ENCODE measurements around the gene RXRB. TPM values are rescaled to one million over a fixed set of nuclear protein-coding genes. Genes with fewer than 3 reads are reported as not detected.
"Not testable (repeated sequence)": the region's sequence is repeated elsewhere in the genome, so short reads cannot be mapped to it uniquely, and the experiment has no call there.

RXRB gene
- total and polyA plus RNA-seq, 8 donors, result 2.9 to 50.4 (median 16.6) TPM

DNA sequence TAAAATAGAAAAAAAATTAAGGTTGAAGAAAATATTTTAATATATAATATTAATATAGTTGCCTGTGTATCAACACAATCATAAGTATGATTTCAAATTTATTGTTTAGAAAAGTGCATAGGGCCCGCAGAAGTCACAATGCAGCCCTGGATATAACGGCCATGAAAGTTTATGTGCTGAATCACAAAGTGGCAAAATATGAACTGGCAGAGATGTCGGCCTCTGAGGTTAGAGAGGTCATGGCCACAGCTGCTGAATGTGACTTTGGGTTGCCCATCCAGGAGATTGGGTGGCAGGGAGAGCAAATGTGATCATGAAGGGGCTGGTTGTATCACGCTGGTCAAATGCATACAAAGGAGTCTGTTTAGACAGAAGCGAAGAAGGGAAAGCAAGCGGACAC, 43.9 kb downstream of the RXRB start:
- Histone ChIP-seq H3K36me3 (no peaks in the 10 kb centered on the region), H3K27me3 (no peaks in the 10 kb centered on the region), H3K27ac (no peak overlapping the region), H3K4me3 (no peak overlapping the region), H3K9me3 (peaks cover 0 to 16% (median 13%) of the 10 kb centered on the region in 4 donors), H3K4me1 (peaks cover 8 to 13% (median 11%) of the 10 kb centered on the region in 4 donors)
- no peak for DNase-seq
- intact Hi-C loops (cut with DNase I; ENCODE audit: low total_unique reads), result no loop called here
- 73 to 95% (median 87%) methylated on average over 6 of the region's 6 CpGs for whole genome bisulfite sequencing, 5 donors
- TF ChIP-seq POLR2AphosphoS5 (IDR thresholded peaks at IDR 0.05), result no peak
- no peak for TF ChIP-seq EP300 (IDR thresholded peaks at IDR 0.05)
- TF ChIP-seq, protein P1, sequence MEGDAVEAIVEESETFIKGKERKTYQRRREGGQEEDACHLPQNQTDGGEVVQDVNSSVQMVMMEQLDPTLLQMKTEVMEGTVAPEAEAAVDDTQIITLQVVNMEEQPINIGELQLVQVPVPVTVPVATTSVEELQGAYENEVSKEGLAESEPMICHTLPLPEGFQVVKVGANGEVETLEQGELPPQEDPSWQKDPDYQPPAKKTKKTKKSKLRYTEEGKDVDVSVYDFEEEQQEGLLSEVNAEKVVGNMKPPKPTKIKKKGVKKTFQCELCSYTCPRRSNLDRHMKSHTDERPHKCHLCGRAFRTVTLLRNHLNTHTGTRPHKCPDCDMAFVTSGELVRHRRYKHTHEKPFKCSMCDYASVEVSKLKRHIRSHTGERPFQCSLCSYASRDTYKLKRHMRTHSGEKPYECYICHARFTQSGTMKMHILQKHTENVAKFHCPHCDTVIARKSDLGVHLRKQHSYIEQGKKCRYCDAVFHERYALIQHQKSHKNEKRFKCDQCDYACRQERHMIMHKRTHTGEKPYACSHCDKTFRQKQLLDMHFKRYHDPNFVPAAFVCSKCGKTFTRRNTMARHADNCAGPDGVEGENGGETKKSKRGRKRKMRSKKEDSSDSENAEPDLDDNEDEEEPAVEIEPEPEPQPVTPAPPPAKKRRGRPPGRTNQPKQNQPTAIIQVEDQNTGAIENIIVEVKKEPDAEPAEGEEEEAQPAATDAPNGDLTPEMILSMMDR (IDR thresholded peaks at IDR 0.05), result no peak
- no peak for TF ChIP-seq POLR2A (IDR thresholded peaks at IDR 0.05)

DNA sequence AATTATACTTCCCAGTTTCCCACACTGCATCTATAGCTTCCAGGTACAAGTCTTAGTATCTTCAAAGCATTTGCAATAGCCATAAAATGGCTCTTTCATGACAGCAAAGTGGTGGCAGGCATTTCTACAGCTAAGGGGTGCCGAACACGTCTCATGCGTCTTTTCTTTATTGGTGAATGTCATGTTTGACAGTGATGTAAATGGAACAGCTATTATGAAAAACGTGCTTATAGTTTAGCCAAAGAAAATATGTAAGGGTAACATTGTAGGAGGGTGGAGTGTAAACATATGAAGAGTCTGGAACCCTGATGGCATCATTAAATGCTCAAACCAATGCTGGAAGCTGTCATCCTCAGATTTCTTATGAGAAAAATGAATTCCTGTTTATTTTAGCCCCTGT, 46.1 kb downstream of the RXRB start:
- intact Hi-C loops (cut with DNase I; ENCODE audit: low total_unique reads), result no loop called here
- Histone ChIP-seq H3K36me3 (no peaks in the 10 kb centered on the region), H3K9me3 (peaks cover 0 to 23% (median 17%) of the 10 kb centered on the region in 4 donors), H3K27me3 (peaks cover 0 to 11% (median 4%) of the 10 kb centered on the region in 3 donors), H3K27ac (no peak overlapping the region), H3K4me1 (no peaks in the 10 kb centered on the region), H3K4me3 (no peak overlapping the region)
- TF ChIP-seq EP300 (IDR thresholded peaks at IDR 0.05) (no peak), POLR2AphosphoS5 (IDR thresholded peaks at IDR 0.05) (no peak), POLR2A (IDR thresholded peaks at IDR 0.05) (no peak)
- TF ChIP-seq, protein P1 (IDR thresholded peaks at IDR 0.05), result no peak
- no peak for DNase-seq
- WGBS, 5 donors, result 53 to 71% (median 61%) methylated on average over 4 of the region's 4 CpGs

DNA sequence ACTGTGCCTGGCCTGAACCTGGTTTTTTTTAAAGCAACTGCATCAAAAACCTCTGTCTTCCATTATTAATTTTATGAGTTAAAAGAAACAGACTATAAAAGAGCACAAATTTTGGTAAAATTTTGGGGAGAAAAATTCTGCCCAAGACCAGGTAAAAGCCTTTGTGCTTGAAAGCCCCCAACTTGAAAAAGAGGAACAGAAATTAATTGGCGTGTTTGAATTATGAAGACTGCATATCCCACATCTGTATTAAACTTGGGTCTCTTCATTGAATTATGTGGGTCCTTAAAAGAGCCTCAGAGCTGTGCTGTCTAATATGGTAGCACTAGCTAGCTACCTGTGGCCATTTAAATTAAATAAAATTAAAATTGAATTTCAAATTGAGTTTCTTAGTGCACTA, 49.4 kb downstream of the RXRB start:
- Histone ChIP-seq H3K9me3 (peaks cover 0 to 23% (median 17%) of the 10 kb centered on the region in 4 donors), H3K27me3 (peaks cover 0 to 17% (median 4%) of the 10 kb centered on the region in 3 donors), H3K4me1 (peaks cover 0 to 4% (median 0%) of the 10 kb centered on the region in 4 donors), H3K27ac (no peak overlapping the region), H3K4me3 (no peak overlapping the region), H3K36me3 (no peaks in the 10 kb centered on the region)
- DNase-seq, result no peak
- no peak for TF ChIP-seq EP300 (IDR thresholded peaks at IDR 0.05)
- TF ChIP-seq, protein P1 (IDR thresholded peaks at IDR 0.05), result no peak
- TF ChIP-seq POLR2AphosphoS5 (IDR thresholded peaks at IDR 0.05), result no peak
- no peak for TF ChIP-seq POLR2A (IDR thresholded peaks at IDR 0.05)
- intact Hi-C loops (cut with DNase I; ENCODE audit: low total_unique reads), result no loop called here
- WGBS, 5 donors, result 90 to 97% (median 95%) methylated on average over 1 of the region's 1 CpG

DNA sequence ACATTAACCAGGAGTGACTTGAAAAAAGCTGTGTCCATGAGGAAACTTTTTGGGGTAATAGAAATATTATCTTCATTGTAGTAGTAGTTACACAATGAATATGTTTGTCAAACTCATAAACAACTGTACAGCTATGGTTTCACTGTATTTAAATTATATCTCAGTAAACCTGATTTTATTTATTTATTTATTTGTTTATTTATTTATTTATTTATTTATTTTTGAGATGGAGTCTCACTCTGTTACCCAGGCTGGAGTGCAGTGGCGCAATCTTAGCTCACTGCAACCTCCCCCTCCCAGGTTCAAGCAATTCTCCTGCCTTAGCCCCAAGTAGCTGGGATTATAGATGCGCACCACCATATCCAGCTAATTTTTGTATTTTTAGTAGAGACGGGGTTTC, 49.9 kb downstream of the RXRB start:
- DNase-seq; H3K27ac ChIP-seq; H3K4me1 ChIP-seq; H3K4me3 ChIP-seq; intact Hi-C loops (cut with DNase I; ENCODE audit: low total_unique reads); H3K36me3 ChIP-seq: not testable (repeated sequence)
- Histone ChIP-seq H3K27me3 (peaks cover 0 to 17% (median 4%) of the 10 kb centered on the region in 3 donors), H3K9me3 (peaks cover 0 to 23% (median 17%) of the 10 kb centered on the region in 4 donors)
- 81 to 96% (median 94%) methylated on average over 3 of the region's 3 CpGs for WGBS, 5 donors
